GM10266 (cell line): ENCODE data around the gene OAS3.

ENCODE experiments used
- DNase-seq: peaks from one replicate; pipeline ENCODE4 v3.0.0; 2012; ENCODE audit errors: extremely low spot score
- CTCF ChIP-seq: IDR thresholded peaks from 2 replicates; pipeline ENCODE4 v1.5.1; 2012; ENCODE audit warnings: mild to moderate bottlenecking, low read depth; ENCODE audit not compliant: control insufficient read depth, insufficient read depth; ENCODE audit errors: missing control alignments

Gene OAS3

GRCh38 chr12:112927475-112927874, 10.8 kb upstream of the OAS3 start:
- no peak for TF ChIP-seq CTCF
- DNase-seq, result no peak

- DNase-seq, result no peak
- TF ChIP-seq CTCF, result no peak
These were observed 10.3 kb upstream of the OAS3 start for GRCh38 chr12:112927925-112928324.

GRCh38 chr12:112928978-112929377, 9.3 kb upstream of the OAS3 start:
- TF ChIP-seq CTCF, result no peak
- no peak for DNase-seq

- DNase-seq, result no peak
- no peak for TF ChIP-seq CTCF
These were observed 8.6 kb upstream of the OAS3 start for GRCh38 chr12:112929715-112930114.

GRCh38 chr12:112930350-112930749, 7.9 kb upstream of the OAS3 start:
- TF ChIP-seq CTCF, result no peak
- no peak for DNase-seq

GRCh38 chr12:112932485-112933128, 5.7 kb upstream of the OAS3 start:
- no peak for TF ChIP-seq CTCF
- DNase-seq, result no peak

GRCh38 chr12:112933129-112933505, 5.2 kb upstream of the OAS3 start:
- no peak for TF ChIP-seq CTCF
- DNase-seq, result no peak
